SK-N-SH treated with all-trans-retinoic acid at 6 μM for 48 hours (cell line): ENCODE data around the gene ACO2.
A peak's percentile ranks its signal among the peaks of the same experiment; 100 is the strongest.

Experiments
- ATAC-seq: fragments of 200-7000 bp; cut with Tn5 transposase; 3 replicates; pipeline ENCODE4 v1.9.1; 2020; ENCODE audit warnings: mild to moderate bottlenecking, moderate library complexity
- ARNTL ChIP-seq: fragments of 450-650 bp; formaldehyde crosslinking; IDR thresholded peaks from 2 replicates; pipeline ENCODE4 v1.5.0; 2020; ENCODE audit warnings: low read depth, mild to moderate bottlenecking, moderate library complexity, borderline replicate concordance
- BACH2 ChIP-seq: fragments of 250-450 bp; sonication (Bioruptor Pico); IDR thresholded peaks from 2 replicates; pipeline ENCODE4 v1.9.0; 2021; ENCODE audit warnings: mild to moderate bottlenecking, borderline replicate concordance
- CSDC2 ChIP-seq: fragments of 250-450 bp; sonication (Bioruptor Pico); IDR thresholded peaks from 2 replicates; pipeline ENCODE4 v1.5.0; 2020; ENCODE audit warnings: mild to moderate bottlenecking, moderate library complexity
- ESRRG ChIP-seq: fragments of 250-450 bp; sonication (Bioruptor Pico); IDR thresholded peaks from 2 replicates; pipeline ENCODE4 v1.6.1; 2021; ENCODE audit warnings: mild to moderate bottlenecking
- GLIS3 ChIP-seq: fragments of 250-450 bp; sonication (Bioruptor Pico); IDR thresholded peaks from 2 replicates; pipeline ENCODE4 v1.5.0; 2020; ENCODE audit warnings: mild to moderate bottlenecking, moderate library complexity
- OSR1 ChIP-seq: fragments of 250-450 bp; sonication (Bioruptor Pico); IDR thresholded peaks from 2 replicates; pipeline ENCODE4 v1.8.0; 2022; ENCODE audit warnings: moderate library complexity, mild to moderate bottlenecking, inconsistent platforms
- PPARA ChIP-seq: fragments of 250-450 bp; sonication (Bioruptor Pico); IDR thresholded peaks from 2 replicates; pipeline ENCODE4 v1.5.0; 2020; ENCODE audit warnings: mild to moderate bottlenecking, borderline replicate concordance
- RARB ChIP-seq: fragments of 250-450 bp; sonication (Bioruptor Pico); IDR thresholded peaks from 2 replicates; pipeline ENCODE4 v1.8.0; 2021; ENCODE audit warnings: mild to moderate bottlenecking, moderate library complexity
- SNAI2 ChIP-seq: fragments of 250-450 bp; sonication (Bioruptor Pico); IDR thresholded peaks from 2 replicates; pipeline ENCODE4 v1.5.0; 2020; ENCODE audit warnings: mild to moderate bottlenecking, moderate library complexity
- TCF4 ChIP-seq: fragments of 250-450 bp; sonication (Bioruptor Pico); IDR thresholded peaks from 2 replicates; pipeline ENCODE4 v1.8.0; 2021; ENCODE audit warnings: mild to moderate bottlenecking, moderate library complexity, borderline replicate concordance
- TOX ChIP-seq: fragments of 250-450 bp; sonication (Bioruptor Pico); IDR thresholded peaks from 2 replicates; pipeline ENCODE4 v1.8.0; 2021; ENCODE audit warnings: mild to moderate bottlenecking, moderate library complexity, borderline replicate concordance
- ZC3H10 ChIP-seq: fragments of 250-450 bp; sonication (Bioruptor Pico); IDR thresholded peaks from 2 replicates; pipeline ENCODE4 v1.5.1; 2021; ENCODE audit warnings: mild to moderate bottlenecking, moderate library complexity
- ZFP3 ChIP-seq: fragments of 250-450 bp; sonication (Bioruptor Pico); IDR thresholded peaks from 2 replicates; pipeline ENCODE4 v1.5.0; 2020; ENCODE audit warnings: mild to moderate bottlenecking, moderate library complexity
- ZFP30 ChIP-seq: fragments of 450-650 bp; formaldehyde crosslinking; IDR thresholded peaks from 2 replicates; pipeline ENCODE4 v1.5.0; 2022; ENCODE audit warnings: mild to moderate bottlenecking, moderate library complexity
- ZNF565 ChIP-seq: fragments of 450-650 bp; formaldehyde crosslinking; conservative IDR thresholded peaks from 2 replicates; pipeline ENCODE4 v1.5.0; 2020; ENCODE audit warnings: low read depth, mild to moderate bottlenecking, moderate library complexity
- ZNF70 ChIP-seq: fragments of 450-650 bp; formaldehyde crosslinking; IDR thresholded peaks from 2 replicates; pipeline ENCODE4 v1.5.0; 2020; ENCODE audit warnings: mild to moderate bottlenecking, moderate library complexity
- ZNF8 ChIP-seq: fragments of 450-650 bp; formaldehyde crosslinking; IDR thresholded peaks from 2 replicates; pipeline ENCODE4 v1.5.0; 2020; ENCODE audit warnings: mild to moderate bottlenecking, moderate library complexity
- TF ChIP-seq, protein P1 (sequence below): fragments of 250-450 bp; sonication (Bioruptor Pico); IDR thresholded peaks from 2 replicates; pipeline ENCODE4 v1.5.0; 2020; ENCODE audit warnings: mild to moderate bottlenecking, moderate library complexity
- TF ChIP-seq, protein P2 (sequence below): fragments of 250-450 bp; sonication (Bioruptor Pico); IDR thresholded peaks from 2 replicates; pipeline ENCODE4 v1.8.0; 2020; ENCODE audit warnings: mild to moderate bottlenecking, moderate library complexity, borderline replicate concordance
- TF ChIP-seq, protein P3 (sequence below): fragments of 250-450 bp; sonication (Bioruptor Pico); IDR thresholded peaks from 2 replicates; pipeline ENCODE4 v1.5.1; 2021; ENCODE audit warnings: mild to moderate bottlenecking, moderate library complexity
- TF ChIP-seq, protein P4 (sequence below): fragments of 250-450 bp; sonication (Bioruptor Pico); IDR thresholded peaks from 2 replicates; pipeline ENCODE4 v1.5.1; 2020; ENCODE audit warnings: low read depth, mild to moderate bottlenecking, moderate library complexity
- TF ChIP-seq, protein P5 (sequence below): fragments of 250-450 bp; sonication (Bioruptor Pico); IDR thresholded peaks from 2 replicates; pipeline ENCODE4 v1.8.0; 2021; ENCODE audit warnings: low read depth, mild to moderate bottlenecking, moderate library complexity, borderline replicate concordance

ACO2 gene

DNA sequence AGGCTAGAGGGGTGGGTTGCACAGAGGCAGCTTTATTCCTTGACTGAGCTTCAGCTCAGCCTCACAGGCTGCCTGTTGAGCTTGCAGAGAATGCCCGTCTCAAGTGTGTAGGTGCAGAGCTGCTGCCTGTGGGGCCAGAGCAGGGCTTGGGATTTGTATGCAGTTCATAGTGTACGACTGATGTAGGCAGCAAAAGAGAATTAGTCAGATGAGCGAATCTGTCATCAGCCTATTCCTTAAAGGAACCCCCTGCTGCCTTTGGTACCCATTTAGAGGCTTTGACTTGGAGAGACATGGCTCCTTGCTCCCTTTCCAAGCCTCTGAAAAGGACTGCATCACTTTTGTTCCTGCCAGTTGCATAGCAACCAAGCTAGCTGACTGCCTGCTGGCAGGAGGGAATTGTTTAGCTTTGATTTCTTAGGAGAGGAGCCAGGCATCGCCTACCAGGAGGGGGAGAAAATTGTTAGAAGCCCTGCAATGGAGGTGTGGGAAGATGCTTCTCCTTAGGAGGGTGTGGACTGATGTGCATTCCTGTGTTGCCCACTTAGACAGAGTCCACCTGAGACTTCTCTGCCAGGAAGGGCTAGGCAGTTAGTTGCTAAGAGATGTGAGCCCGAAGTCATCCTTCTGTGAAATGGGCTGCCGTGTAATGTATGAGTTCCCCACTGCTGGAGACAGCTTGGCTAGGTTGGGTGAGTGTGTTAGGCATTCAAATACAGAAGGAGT is 10.9 kb downstream of the ACO2 start:
- TF ChIP-seq ZC3H10 (CRISPR knock-in tag) (no peak), ZFP30 (CRISPR knock-in tag) (no peak), ZNF70 (no peak), TCF4 (no peak), PPARA (CRISPR knock-in tag) (no peak), ARNTL (no peak), RARB (CRISPR knock-in tag) (no peak), ZNF565 (CRISPR knock-in tag) (no peak), SNAI2 (CRISPR knock-in tag) (no peak), GLIS3 (CRISPR knock-in tag) (no peak), OSR1 (CRISPR knock-in tag) (no peak), CSDC2 (no peak), ZFP3 (CRISPR knock-in tag) (no peak), ESRRG (CRISPR knock-in tag) (no peak), TOX (no peak)
- TF ChIP-seq, protein P1, sequence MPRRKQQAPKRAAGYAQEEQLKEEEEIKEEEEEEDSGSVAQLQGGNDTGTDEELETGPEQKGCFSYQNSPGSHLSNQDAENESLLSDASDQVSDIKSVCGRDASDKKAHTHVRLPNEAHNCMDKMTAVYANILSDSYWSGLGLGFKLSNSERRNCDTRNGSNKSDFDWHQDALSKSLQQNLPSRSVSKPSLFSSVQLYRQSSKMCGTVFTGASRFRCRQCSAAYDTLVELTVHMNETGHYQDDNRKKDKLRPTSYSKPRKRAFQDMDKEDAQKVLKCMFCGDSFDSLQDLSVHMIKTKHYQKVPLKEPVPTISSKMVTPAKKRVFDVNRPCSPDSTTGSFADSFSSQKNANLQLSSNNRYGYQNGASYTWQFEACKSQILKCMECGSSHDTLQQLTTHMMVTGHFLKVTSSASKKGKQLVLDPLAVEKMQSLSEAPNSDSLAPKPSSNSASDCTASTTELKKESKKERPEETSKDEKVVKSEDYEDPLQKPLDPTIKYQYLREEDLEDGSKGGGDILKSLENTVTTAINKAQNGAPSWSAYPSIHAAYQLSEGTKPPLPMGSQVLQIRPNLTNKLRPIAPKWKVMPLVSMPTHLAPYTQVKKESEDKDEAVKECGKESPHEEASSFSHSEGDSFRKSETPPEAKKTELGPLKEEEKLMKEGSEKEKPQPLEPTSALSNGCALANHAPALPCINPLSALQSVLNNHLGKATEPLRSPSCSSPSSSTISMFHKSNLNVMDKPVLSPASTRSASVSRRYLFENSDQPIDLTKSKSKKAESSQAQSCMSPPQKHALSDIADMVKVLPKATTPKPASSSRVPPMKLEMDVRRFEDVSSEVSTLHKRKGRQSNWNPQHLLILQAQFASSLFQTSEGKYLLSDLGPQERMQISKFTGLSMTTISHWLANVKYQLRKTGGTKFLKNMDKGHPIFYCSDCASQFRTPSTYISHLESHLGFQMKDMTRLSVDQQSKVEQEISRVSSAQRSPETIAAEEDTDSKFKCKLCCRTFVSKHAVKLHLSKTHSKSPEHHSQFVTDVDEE (CRISPR knock-in tag) = no peak
- TF ChIP-seq, protein P2, sequence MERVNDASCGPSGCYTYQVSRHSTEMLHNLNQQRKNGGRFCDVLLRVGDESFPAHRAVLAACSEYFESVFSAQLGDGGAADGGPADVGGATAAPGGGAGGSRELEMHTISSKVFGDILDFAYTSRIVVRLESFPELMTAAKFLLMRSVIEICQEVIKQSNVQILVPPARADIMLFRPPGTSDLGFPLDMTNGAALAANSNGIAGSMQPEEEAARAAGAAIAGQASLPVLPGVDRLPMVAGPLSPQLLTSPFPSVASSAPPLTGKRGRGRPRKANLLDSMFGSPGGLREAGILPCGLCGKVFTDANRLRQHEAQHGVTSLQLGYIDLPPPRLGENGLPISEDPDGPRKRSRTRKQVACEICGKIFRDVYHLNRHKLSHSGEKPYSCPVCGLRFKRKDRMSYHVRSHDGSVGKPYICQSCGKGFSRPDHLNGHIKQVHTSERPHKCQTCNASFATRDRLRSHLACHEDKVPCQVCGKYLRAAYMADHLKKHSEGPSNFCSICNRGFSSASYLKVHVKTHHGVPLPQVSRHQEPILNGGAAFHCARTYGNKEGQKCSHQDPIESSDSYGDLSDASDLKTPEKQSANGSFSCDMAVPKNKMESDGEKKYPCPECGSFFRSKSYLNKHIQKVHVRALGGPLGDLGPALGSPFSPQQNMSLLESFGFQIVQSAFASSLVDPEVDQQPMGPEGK (CRISPR knock-in tag) = no peak
- TF ChIP-seq, protein P3, sequence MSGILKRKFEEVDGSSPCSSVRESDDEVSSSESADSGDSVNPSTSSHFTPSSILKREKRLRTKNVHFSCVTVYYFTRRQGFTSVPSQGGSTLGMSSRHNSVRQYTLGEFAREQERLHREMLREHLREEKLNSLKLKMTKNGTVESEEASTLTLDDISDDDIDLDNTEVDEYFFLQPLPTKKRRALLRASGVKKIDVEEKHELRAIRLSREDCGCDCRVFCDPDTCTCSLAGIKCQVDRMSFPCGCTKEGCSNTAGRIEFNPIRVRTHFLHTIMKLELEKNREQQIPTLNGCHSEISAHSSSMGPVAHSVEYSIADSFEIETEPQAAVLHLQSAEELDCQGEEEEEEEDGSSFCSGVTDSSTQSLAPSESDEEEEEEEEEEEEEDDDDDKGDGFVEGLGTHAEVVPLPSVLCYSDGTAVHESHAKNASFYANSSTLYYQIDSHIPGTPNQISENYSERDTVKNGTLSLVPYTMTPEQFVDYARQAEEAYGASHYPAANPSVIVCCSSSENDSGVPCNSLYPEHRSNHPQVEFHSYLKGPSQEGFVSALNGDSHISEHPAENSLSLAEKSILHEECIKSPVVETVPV (CRISPR knock-in tag) = no peak
- TF ChIP-seq, protein P4, sequence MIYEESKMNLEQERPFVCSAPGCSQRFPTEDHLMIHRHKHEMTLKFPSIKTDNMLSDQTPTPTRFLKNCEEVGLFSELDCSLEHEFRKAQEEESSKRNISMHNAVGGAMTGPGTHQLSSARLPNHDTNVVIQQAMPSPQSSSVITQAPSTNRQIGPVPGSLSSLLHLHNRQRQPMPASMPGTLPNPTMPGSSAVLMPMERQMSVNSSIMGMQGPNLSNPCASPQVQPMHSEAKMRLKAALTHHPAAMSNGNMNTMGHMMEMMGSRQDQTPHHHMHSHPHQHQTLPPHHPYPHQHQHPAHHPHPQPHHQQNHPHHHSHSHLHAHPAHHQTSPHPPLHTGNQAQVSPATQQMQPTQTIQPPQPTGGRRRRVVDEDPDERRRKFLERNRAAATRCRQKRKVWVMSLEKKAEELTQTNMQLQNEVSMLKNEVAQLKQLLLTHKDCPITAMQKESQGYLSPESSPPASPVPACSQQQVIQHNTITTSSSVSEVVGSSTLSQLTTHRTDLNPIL (CRISPR knock-in tag) = no peak
- TF ChIP-seq, protein P5, sequence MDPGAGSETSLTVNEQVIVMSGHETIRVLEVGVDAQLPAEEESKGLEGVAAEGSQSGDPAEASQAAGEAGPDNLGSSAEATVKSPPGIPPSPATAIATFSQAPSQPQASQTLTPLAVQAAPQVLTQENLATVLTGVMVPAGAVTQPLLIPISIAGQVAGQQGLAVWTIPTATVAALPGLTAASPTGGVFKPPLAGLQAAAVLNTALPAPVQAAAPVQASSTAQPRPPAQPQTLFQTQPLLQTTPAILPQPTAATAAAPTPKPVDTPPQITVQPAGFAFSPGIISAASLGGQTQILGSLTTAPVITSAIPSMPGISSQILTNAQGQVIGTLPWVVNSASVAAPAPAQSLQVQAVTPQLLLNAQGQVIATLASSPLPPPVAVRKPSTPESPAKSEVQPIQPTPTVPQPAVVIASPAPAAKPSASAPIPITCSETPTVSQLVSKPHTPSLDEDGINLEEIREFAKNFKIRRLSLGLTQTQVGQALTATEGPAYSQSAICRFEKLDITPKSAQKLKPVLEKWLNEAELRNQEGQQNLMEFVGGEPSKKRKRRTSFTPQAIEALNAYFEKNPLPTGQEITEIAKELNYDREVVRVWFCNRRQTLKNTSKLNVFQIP (CRISPR knock-in tag) = no peak
- ATAC-seq = no peak

DNA sequence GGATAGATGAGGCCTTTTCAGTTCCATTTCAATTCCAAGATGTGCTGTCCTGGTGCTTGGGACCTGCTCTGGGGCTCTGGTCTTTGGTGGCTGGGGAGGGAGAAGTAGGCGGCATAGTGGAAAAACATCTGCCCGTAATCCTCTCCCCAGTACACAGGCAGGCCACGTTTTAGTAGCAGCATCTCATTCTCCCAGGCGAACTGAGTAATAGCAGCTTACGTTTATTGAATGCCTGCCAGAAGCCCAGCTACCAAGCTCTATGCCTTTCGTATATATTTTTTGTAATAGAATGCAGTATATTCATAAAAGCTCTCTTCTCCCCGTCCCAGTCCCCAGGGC is 11.4 kb downstream of the ACO2 start:
- peak; percentile 51 for ATAC-seq

More for the DNA sequence above, 11.4 kb downstream of the ACO2 start:
- TF ChIP-seq ZFP3 (CRISPR knock-in tag) (no peak), SNAI2 (CRISPR knock-in tag) (no peak), CSDC2 (no peak), GLIS3 (CRISPR knock-in tag) (no peak), ZFP30 (CRISPR knock-in tag) (no peak), OSR1 (CRISPR knock-in tag) (no peak), BACH2 (no peak), ZNF8 (CRISPR knock-in tag) (no peak), ARNTL (no peak)
- TF ChIP-seq, protein P1 (CRISPR knock-in tag) = no peak
